AG04450 (cell line): ENCODE measurements around the gene KLK14. TPM values are rescaled to one million over a fixed set of nuclear protein-coding genes. Genes with fewer than 3 reads are reported as not detected.

Source experiments
- CTCF ChIA-PET: fragments of 300-600, 350-600 bp; formaldehyde crosslinking; extraction: SDS; loops from one replicate; lab custom pipeline; 2022; ENCODE audit warnings: antibody characterized with exemption, inconsistent platforms; lab: Charles Lee
- POLR2A ChIA-PET: fragments of 350-600 bp; formaldehyde crosslinking; extraction: SDS; loops from one replicate; lab custom pipeline; 2021; ENCODE audit warnings: antibody characterized with exemption, inconsistent platforms; lab: Yijun Ruan, JAX
- DNase-seq: peaks from one replicate; pipeline ENCODE4 v3.0.0-alpha.2; 2011; ENCODE audit warnings: low read depth, low spot score
- H3K27ac ChIP-seq: one replicate; pipeline ENCODE4 v1.5.1; 2012; ENCODE audit warnings: low read depth, low read length, control low read depth
- H3K27me3 ChIP-seq: one replicate; pipeline ENCODE4 v1.6.0; 2012; ENCODE audit warnings: low read length; ENCODE audit not compliant: control insufficient read depth, insufficient read depth
- H3K4me3 ChIP-seq: 2 replicates; pipeline ENCODE4 v1.5.1; 2011; ENCODE audit warnings: mild to moderate bottlenecking, low read depth, low read length, control low read depth
- H3K9me3 ChIP-seq: 2 replicates; pipeline ENCODE4 v1.5.1; 2012; ENCODE audit warnings: low read length; ENCODE audit not compliant: control insufficient read depth, insufficient read depth
- CTCF ChIP-seq: IDR thresholded peaks from 2 replicates; pipeline ENCODE4 v1.5.1; 2011; ENCODE audit warnings: low read depth, low read length, control low read depth, inconsistent platforms
- polyA plus RNA-seq: library from polyadenylated mRNA; depleted of rRNA; stranded (reverse); fragments of >200 nt; gene quantifications from 2 replicates; pipeline ENCODE4 v1.2.3, GENCODE V29; 2011

The KLK14 gene
- polyA plus RNA-seq, 1 experiment = not detected

DNA sequence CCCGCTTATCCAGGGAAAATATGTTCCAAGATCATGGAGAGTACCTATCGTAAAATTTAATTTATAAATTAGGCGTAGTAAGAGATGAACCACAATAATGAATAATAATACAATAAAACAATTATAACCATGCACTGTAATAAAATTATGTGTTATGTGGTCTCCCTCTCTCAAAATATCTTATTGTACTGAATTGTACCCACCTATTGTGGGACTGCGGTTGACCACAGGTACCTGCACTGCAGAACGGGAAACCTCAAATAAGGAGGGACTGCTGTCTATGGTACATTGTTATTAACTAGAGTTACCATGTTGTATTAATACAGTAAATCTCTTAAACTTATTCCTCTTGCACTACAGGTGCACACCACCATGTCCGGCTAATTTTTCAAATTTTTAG is 42.5 kb downstream of the KLK14 start:
- Histone ChIP-seq H3K27me3 (no peaks in the 10 kb centered on the region), H3K27ac (no peak overlapping the region), H3K4me3 (no peak overlapping the region), H3K9me3 (no peaks in the 10 kb centered on the region)
- no peak for DNase-seq
- ChIA-PET CTCF (interaction anchor here (1.6 kb wide), 1 partner anchor 19 kb away, joined by 5 read pairs; no protein-coding TSS in a partner anchor), POLR2A (no interaction called here)
- TF ChIP-seq CTCF = no peak

- no peak for TF ChIP-seq CTCF
- H3K9me3 ChIP-seq = peaks cover 12% of the 10 kb centered on the region
- no peaks in the 10 kb centered on the region for H3K27me3 ChIP-seq
- H3K4me3 ChIP-seq = no peak overlapping the region
- no peak overlapping the region for H3K27ac ChIP-seq
- POLR2A ChIA-PET = no interaction called here
- CTCF ChIA-PET = no interaction called here
- DNase-seq = no peak
Observed at GRCh38 chr19:51036519-51036918, 46.2 kb downstream of the KLK14 start.

GRCh38 chr19:51034704-51035103 is 48.0 kb downstream of the KLK14 start, which contains the start of gene KLK12:
KLK12 (minus strand) TSS chr19:51035002; CDS start chr19:51034621, 381 bp downstream.
- CTCF ChIA-PET = no interaction called here
- POLR2A ChIA-PET = no interaction called here
- Histone ChIP-seq H3K27ac (no peak within 1 kb of the TSS), H3K4me3 (no peak within 1 kb of the TSS), H3K9me3 (peaks cover 16% of the 10 kb centered on the region), H3K27me3 (no peaks in the 10 kb centered on the region)
- DNase-seq = no peak
- no peak for TF ChIP-seq CTCF

GRCh38 chr19:51031880-51032225 is 50.8 kb downstream of the KLK14 start:
- ChIA-PET POLR2A (no interaction called here), CTCF (interaction anchor here (1.1 kb wide), 1 partner anchor 11 kb away, joined by 4 read pairs; no protein-coding TSS in a partner anchor)
- H3K27me3 ChIP-seq = no peaks in the 10 kb centered on the region
- no peak for TF ChIP-seq CTCF
- H3K9me3 ChIP-seq = peaks cover 16% of the 10 kb centered on the region
- H3K4me3 ChIP-seq = no peak overlapping the region
- no peak overlapping the region for H3K27ac ChIP-seq
- no peak for DNase-seq

GRCh38 chr19:51031220-51031879 is 51.3 kb downstream of the KLK14 start:
- no peak overlapping the region for H3K27ac ChIP-seq
- no peaks in the 10 kb centered on the region for H3K27me3 ChIP-seq
- no peak overlapping the region for H3K4me3 ChIP-seq
- CTCF ChIA-PET = no interaction called here
- no peak for DNase-seq
- H3K9me3 ChIP-seq = peaks cover 16% of the 10 kb centered on the region
- POLR2A ChIA-PET = no interaction called here
- TF ChIP-seq CTCF = no peak
